GM23248 (cell line): ENCODE results near the gene SIRPD. TPM values are rescaled to one million over a fixed set of nuclear protein-coding genes. Genes with fewer than 3 reads are reported as not detected.

Source experiments
- DNase-seq: peaks from one replicate; pipeline ENCODE4 v3.0.0-alpha.2; 2015
- H2AFZ ChIP-seq: fragments of 200-600 bp; sonication (generic); 2 replicates; pipeline ENCODE4 v1.6.1; 2016; ENCODE audit warnings: antibody characterized with exemption
- H3F3A ChIP-seq: fragments of 200-600 bp; sonication (generic); 2 replicates; pipeline ENCODE4 v1.6.1; 2016; ENCODE audit warnings: mild to moderate bottlenecking, antibody characterized with exemption, mixed run types; ENCODE audit not compliant: insufficient read depth
- H3K27ac ChIP-seq: fragments of 200-600 bp; sonication (generic); 2 replicates; pipeline ENCODE4 v1.5.1; 2016; ENCODE audit warnings: mild to moderate bottlenecking
- H3K27me3 ChIP-seq: fragments of 200-600 bp; sonication (generic); replicated peaks from 2 replicates; pipeline ENCODE4 v1.6.1; 2016; ENCODE audit warnings: mild to moderate bottlenecking; ENCODE audit not compliant: insufficient read depth
- H3K36me3 ChIP-seq: fragments of 200-600 bp; sonication (generic); 2 replicates; pipeline ENCODE4 v1.6.1; 2016; ENCODE audit warnings: low read depth, mild to moderate bottlenecking
- H3K4me1 ChIP-seq: fragments of 200-600 bp; sonication (generic); 2 replicates; pipeline ENCODE4 v1.6.1; 2016; ENCODE audit warnings: mild to moderate bottlenecking; ENCODE audit not compliant: insufficient read depth
- H3K4me2 ChIP-seq: fragments of 200-600 bp; sonication (generic); one replicate; pipeline ENCODE4 v1.6.1; 2016; ENCODE audit warnings: mild to moderate bottlenecking; ENCODE audit not compliant: unreplicated experiment
- H3K4me3 ChIP-seq: fragments of 200-600 bp; sonication (generic); 2 replicates; pipeline ENCODE4 v1.5.1; 2016; ENCODE audit warnings: mild to moderate bottlenecking
- H3K79me2 ChIP-seq: fragments of 200-600 bp; sonication (generic); 2 replicates; pipeline ENCODE4 v1.6.1; 2016; ENCODE audit warnings: mild to moderate bottlenecking; ENCODE audit not compliant: insufficient read depth
- H3K9ac ChIP-seq: fragments of 200-600 bp; sonication (generic); 2 replicates; pipeline ENCODE4 v1.6.1; 2016; ENCODE audit warnings: mild to moderate bottlenecking
- H3K9me2 ChIP-seq: fragments of 200-600 bp; sonication (generic); 2 replicates; pipeline ENCODE4 v1.6.1; 2016; ENCODE audit warnings: mixed run types, mild to moderate bottlenecking, moderate library complexity; ENCODE audit not compliant: insufficient read depth
- H3K9me3 ChIP-seq: fragments of 200-600 bp; sonication (generic); one replicate; pipeline ENCODE4 v1.6.1; 2017; ENCODE audit warnings: low read depth
- H4K20me1 ChIP-seq: fragments of 200-600 bp; sonication (generic); 2 replicates; pipeline ENCODE4 v1.6.0; 2016; ENCODE audit not compliant: insufficient read depth
- EZH2 ChIP-seq: fragments of 200-600 bp; sonication (generic); IDR thresholded peaks from 2 replicates; pipeline ENCODE4 v1.6.1; 2018; ENCODE audit warnings: antibody characterized with exemption, mild to moderate bottlenecking; ENCODE audit not compliant: insufficient read depth, poor library complexity, severe bottlenecking
- EZH2phosphoT487 ChIP-seq: fragments of 200-600 bp; sonication (generic); IDR thresholded peaks from 2 replicates; pipeline ENCODE4 v1.6.1; 2018; ENCODE audit warnings: antibody characterized with exemption, moderate library complexity, mild to moderate bottlenecking, low read depth; ENCODE audit not compliant: insufficient read depth
- WGBS, 2 experiments: methylation state at CpG; one replicate each; pipeline ENCODE4 v1.1.6; 2015 to 2017; ENCODE audit warnings: low lambda C conversion rate in 2 of 2, low coverage in 1 of 2; ENCODE audit errors: missing lambda C conversion rate in 2 of 2; 5-methylcytosine and 5-hydroxymethylcytosine counted together
- in situ Hi-C: fragments of 300-500 bp; cut with MboI; formaldehyde crosslinking; loops from 2 replicates; pipeline ENCODE4 v1.15.0; 2020
- polyA plus RNA-seq: library from polyadenylated mRNA; unstranded; fragments of >200 nt; fragmentation: Nextera tagmentation; extraction: Ambion mirVana; gene quantifications from 2 replicates; pipeline ENCODE4 v1.2.1, GENCODE V29; 2016
- total RNA-seq: library from RNA; depleted of rRNA; stranded (reverse); fragments of >200 nt; shearing (Covaris generic); gene quantifications from 2 replicates; pipeline ENCODE4 v1.2.3, GENCODE V29; 2014

SIRPD gene
- total and polyA plus RNA-seq, 2 experiments from 2014 or later, result not detected

- DNase-seq, result no peak
- no peaks in the 10 kb centered on the region for H3K36me3 ChIP-seq
- H3K4me1 ChIP-seq, result peaks cover 21% of the 10 kb centered on the region
- H3K27ac ChIP-seq, result no peak overlapping the region
- H3K4me3 ChIP-seq, result no peak overlapping the region
- WGBS, 2 experiments, result 70 to 83% methylated on average over 2 of the region's 2 CpGs
- no peaks in the 10 kb centered on the region for H4K20me1 ChIP-seq
- no peaks in the 10 kb centered on the region for H3K9me2 ChIP-seq
- peaks cover 23% of the 10 kb centered on the region for H3F3A ChIP-seq
- TF ChIP-seq EZH2 (no peak), EZH2phosphoT487 (no peak)
- no peaks in the 10 kb centered on the region for H3K79me2 ChIP-seq
- no peaks in the 10 kb centered on the region for H3K27me3 ChIP-seq
- in situ Hi-C loops, result no loop called here
- H3K4me2 ChIP-seq, result no peak overlapping the region
- no peak overlapping the region for H3K9ac ChIP-seq
- no peaks in the 10 kb centered on the region for H3K9me3 ChIP-seq
- no peak overlapping the region for H2AFZ ChIP-seq
These were observed 8.0 kb upstream of the SIRPD start for GRCh38 chr20:1565461-1565860.

GRCh38 chr20:1563598-1563997 lies 6.1 kb upstream of the SIRPD start:
- no peaks in the 10 kb centered on the region for H4K20me1 ChIP-seq
- no peak overlapping the region for H3K9ac ChIP-seq
- H3K9me2 ChIP-seq, result no peaks in the 10 kb centered on the region
- H3K9me3 ChIP-seq, result no peaks in the 10 kb centered on the region
- no peaks in the 10 kb centered on the region for H3K36me3 ChIP-seq
- WGBS, 2 experiments, result 48 to 68% methylated on average over 2 of the region's 2 CpGs
- H3K79me2 ChIP-seq, result no peaks in the 10 kb centered on the region
- H2AFZ ChIP-seq, result no peak overlapping the region
- H3K4me1 ChIP-seq, result peaks cover 21% of the 10 kb centered on the region
- peaks cover 18% of the 10 kb centered on the region for H3F3A ChIP-seq
- no peak for DNase-seq
- no peak overlapping the region for H3K4me2 ChIP-seq
- no peaks in the 10 kb centered on the region for H3K27me3 ChIP-seq
- H3K4me3 ChIP-seq, result no peak overlapping the region
- H3K27ac ChIP-seq, result no peak overlapping the region
- in situ Hi-C loops, result no loop called here
- no peak for TF ChIP-seq EZH2phosphoT487
- no peak for TF ChIP-seq EZH2

DNA sequence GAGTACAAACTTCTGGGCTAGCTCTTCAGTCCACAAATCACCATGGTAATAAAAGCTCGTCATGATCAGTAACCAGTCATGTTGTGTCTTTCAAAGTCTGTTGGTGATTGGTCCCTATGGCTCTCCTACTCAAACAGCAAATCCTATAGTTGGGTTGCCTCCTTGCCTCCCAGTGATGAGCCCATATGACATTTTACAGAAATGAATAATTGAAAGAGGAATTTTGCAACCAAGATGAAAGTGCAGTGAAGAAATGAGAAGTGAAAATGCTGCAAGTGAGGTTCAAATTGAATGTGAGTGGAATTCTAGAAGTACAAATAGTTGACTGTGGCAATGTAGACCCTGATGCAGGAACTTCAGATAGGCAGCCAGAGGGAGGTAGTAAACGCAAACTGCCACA lies 5.1 kb upstream of the SIRPD start:
- no peaks in the 10 kb centered on the region for H3K9me3 ChIP-seq
- no peaks in the 10 kb centered on the region for H3K36me3 ChIP-seq
- peaks cover 12% of the 10 kb centered on the region for H3K4me1 ChIP-seq
- in situ Hi-C loops, result no loop called here
- no peaks in the 10 kb centered on the region for H3K9me2 ChIP-seq
- H4K20me1 ChIP-seq, result no peaks in the 10 kb centered on the region
- peaks cover 9% of the 10 kb centered on the region for H3F3A ChIP-seq
- DNase-seq, result no peak
- no peaks in the 10 kb centered on the region for H3K27me3 ChIP-seq
- no peak overlapping the region for H3K4me2 ChIP-seq
- no peak overlapping the region for H3K4me3 ChIP-seq
- WGBS, 2 experiments, result 51% methylated on average over 2 of the region's 2 CpGs
- no peak overlapping the region for H3K9ac ChIP-seq
- no peaks in the 10 kb centered on the region for H3K79me2 ChIP-seq
- H2AFZ ChIP-seq, result no peak overlapping the region
- no peak overlapping the region for H3K27ac ChIP-seq
- no peak for TF ChIP-seq EZH2
- no peak for TF ChIP-seq EZH2phosphoT487

- no peaks in the 10 kb centered on the region for H3K9me3 ChIP-seq
These were observed 3.8 kb upstream of the SIRPD start for GRCh38 chr20:1561350-1561749.

GRCh38 chr20:1555952-1556351 lies 1.6 kb downstream of the SIRPD start:
- H3F3A ChIP-seq, result no peaks in the 10 kb centered on the region
- no peaks in the 10 kb centered on the region for H3K79me2 ChIP-seq
- TF ChIP-seq EZH2 (no peak), EZH2phosphoT487 (no peak)
- no peak for DNase-seq
- H3K9ac ChIP-seq, result no peak overlapping the region
- H3K27ac ChIP-seq, result no peak overlapping the region
- H3K4me2 ChIP-seq, result no peak overlapping the region
- no peaks in the 10 kb centered on the region for H4K20me1 ChIP-seq
- in situ Hi-C loops, result no loop called here
- H3K9me3 ChIP-seq, result no peaks in the 10 kb centered on the region
- no peak overlapping the region for H3K4me3 ChIP-seq
- H3K27me3 ChIP-seq, result no peaks in the 10 kb centered on the region
- no peaks in the 10 kb centered on the region for H3K36me3 ChIP-seq
- H3K9me2 ChIP-seq, result no peaks in the 10 kb centered on the region
- no peaks in the 10 kb centered on the region for H3K4me1 ChIP-seq
- H2AFZ ChIP-seq, result no peak overlapping the region

More at GRCh38 chr20:1561350-1561749, 3.8 kb upstream of the SIRPD start:
- H3F3A ChIP-seq, result no peaks in the 10 kb centered on the region
- no peak overlapping the region for H3K4me3 ChIP-seq
- TF ChIP-seq EZH2phosphoT487 (no peak), EZH2 (no peak)
- in situ Hi-C loops, result no loop called here
- 35 to 36% methylated on average over 2 of the region's 2 CpGs for WGBS, 2 experiments
- no peak overlapping the region for H3K27ac ChIP-seq
- H3K4me1 ChIP-seq, result no peaks in the 10 kb centered on the region
- H3K4me2 ChIP-seq, result no peak overlapping the region
- H4K20me1 ChIP-seq, result no peaks in the 10 kb centered on the region
- no peak overlapping the region for H3K9ac ChIP-seq
- DNase-seq, result no peak
- no peak overlapping the region for H2AFZ ChIP-seq
- no peaks in the 10 kb centered on the region for H3K79me2 ChIP-seq
- H3K9me2 ChIP-seq, result no peaks in the 10 kb centered on the region
- H3K36me3 ChIP-seq, result no peaks in the 10 kb centered on the region
- no peaks in the 10 kb centered on the region for H3K27me3 ChIP-seq
